Stimulated activated CD4-positive, alpha-beta T cell treated with anti-CD3 and anti-CD28 coated beads, Interleukin-12 subunit alpha, Interleukin-12 subunit beta, amount 100 ng/mL, for 24 hours (primary cell): ENCODE measurements around the gene EHMT1.

Experiments used
- DNase-seq, 2 experiments: peaks; one replicate each; pipeline ENCODE4 v3.0.0-alpha.2; 2020; ENCODE audit warnings: low read depth in 2 of 2

The EHMT1 gene

GRCh38 chr9:137784641-137785513, 166.1 kb downstream of the EHMT1 start:
- DNase-seq, result no peak

DNA sequence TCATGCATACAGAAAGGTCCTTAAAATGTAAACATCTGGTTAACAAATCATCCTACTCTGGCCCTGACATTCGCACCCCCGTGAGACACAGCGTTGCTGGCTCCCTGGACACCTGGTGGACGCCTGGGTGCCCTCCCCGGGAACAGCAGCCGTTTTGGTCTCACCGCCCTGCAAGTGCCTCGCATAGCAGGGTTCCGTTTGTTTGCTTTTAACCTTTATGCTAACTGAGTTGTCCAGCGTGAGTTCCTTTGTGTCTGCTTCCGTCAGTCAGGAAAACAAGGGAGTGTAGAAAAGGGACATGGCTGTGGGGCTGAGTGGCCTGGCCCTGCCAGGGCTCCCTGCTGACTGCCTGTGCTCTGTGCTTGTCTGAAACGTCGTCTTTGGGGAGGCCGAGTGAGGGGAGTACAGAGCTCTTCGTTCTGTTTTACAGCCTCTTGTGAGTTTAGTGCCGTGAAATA, 166.9 kb downstream of the EHMT1 start:
- no peak for DNase-seq

GRCh38 chr9:137786511-137786920, 167.7 kb downstream of the EHMT1 start:
- DNase-seq, result no peak

- no peak for DNase-seq
Observed at GRCh38 chr9:137787381-137787780, 168.6 kb downstream of the EHMT1 start.

DNA sequence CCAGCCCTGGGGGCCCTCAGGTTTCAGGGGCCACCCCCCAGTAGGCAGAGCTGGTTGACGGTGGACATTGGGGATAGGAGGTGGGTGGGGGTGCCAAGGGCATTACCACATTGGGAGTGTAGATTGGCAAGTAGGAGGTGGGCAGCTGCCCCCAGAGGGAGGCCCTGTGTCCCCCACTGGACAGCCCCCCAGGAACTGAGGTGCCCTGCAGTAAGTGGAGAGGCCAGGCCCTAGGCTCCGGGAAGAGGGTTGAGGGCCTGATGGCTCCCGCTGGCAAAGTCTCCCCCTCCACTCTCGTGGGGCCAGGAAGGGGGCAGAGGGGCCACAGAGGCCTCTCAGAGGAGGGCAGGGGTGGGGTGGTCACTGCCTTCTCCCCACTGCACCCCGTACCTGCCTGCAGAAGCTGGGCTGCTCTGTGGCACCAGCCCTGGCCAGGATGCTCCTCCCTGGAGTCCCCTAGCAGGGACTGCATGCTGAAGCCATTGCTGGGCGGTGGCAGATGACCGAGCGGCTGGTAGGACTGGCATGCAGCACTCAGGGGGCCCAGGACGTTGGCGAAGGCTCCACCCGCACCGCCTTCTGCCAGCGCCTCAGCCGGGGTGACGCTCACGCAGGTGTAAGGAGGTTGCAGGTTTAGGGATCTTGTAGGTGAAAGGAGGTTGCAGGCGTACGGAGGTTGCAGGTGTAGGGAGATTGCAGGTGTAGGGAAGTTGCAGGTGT, 169.1 kb downstream of the EHMT1 start:
- DNase-seq, result no peak

GRCh38 chr9:137788561-137789294, 169.9 kb downstream of the EHMT1 start:
- DNase-seq, result no peak

- DNase-seq, result no peak
Observed at GRCh38 chr9:137789295-137789895, 170.6 kb downstream of the EHMT1 start.

DNA sequence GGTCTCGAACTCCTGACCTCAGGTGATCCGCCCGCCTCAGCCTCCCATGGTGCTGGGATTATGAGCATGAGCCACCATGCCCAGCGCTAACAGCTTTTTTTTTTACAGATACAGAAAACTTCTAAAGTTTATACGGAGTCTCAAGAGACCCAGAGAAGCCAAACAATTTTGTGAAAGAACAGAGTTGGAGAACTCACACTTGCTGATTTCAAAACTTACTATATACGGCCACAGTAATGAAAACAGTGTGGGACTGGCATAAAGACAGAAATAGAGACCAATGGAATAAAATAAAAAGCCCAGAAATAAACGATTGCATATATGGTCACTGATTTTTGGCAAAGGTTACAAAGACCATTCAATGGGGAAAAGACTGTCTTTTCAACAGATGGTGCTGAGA, 173.1 kb downstream of the EHMT1 start:
- no peak for DNase-seq

DNA sequence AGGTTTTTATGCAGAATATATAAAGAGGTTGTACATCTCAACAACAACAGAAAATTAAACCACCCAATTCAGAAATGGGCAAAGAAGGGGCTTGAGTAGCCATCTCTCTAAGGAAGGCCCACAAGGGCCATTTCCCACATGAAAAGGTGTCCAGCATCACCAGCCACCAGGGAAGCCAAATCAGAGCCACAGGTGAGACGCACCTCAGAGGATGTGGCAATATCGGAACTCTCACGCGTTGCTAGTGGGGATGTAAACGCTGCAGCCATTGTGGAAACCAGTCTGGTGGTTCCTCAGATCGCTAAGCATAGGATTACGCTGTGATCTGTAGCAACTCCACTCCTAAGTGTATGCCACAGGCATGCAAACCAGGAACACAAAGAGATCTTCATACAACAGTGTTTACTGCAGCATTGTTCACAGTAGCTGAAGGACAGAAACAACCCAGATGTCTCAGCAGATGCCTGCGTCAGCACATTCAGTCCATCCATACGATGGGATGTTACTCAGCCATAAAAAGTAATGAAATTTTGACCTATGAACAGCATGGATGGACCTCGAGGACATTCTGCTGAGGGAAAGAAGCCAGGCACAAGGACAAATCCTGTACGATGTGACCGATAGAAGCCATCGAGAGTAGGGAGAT, 174.5 kb downstream of the EHMT1 start:
- DNase-seq, result no peak

DNA sequence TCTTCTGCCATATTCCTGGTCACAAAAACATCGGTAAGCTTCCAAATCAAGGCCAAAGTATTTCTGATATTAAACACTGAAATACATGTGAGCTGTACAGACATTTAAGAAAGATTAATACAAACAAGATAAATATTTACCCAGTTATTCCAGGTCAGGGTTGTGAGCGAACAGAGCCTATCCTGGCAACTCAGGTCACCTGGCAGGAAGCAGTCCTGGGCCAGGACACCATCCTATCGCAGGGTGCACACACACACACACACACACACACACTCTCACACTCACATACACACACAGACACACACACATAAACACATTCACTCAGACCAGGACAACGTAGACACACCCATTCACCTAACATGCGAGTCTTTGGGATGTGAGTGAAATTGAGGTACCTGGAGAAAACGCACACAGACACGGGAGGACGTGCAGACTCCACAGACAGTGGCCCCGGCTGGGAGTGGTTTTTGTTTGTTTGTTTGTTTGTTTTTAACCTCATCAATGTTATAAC, 176.4 kb downstream of the EHMT1 start:
- DNase-seq, result no peak

GRCh38 chr9:137797206-137798120, 178.7 kb downstream of the EHMT1 start:
- DNase-seq, result no peak

DNA sequence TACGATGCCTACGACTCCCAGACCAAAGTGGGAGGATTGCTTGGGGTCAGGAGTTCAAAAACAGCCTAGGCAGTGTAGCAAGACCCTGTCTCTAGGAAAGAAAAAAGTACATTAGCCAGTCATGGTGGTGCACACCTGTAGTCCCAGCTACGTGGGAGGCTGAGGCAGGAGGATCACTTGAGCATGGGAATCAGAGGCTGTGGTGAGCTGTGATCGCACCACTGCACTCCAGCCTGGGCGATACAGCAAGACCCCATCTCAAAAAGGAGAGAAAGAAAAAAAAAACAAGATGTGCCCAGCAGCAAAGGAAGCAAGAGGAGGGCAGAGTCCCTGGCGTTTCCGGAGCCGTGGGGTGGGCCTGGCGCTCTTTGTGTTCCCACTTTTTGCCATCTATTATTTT, 179.3 kb downstream of the EHMT1 start:
- no peak for DNase-seq

DNA sequence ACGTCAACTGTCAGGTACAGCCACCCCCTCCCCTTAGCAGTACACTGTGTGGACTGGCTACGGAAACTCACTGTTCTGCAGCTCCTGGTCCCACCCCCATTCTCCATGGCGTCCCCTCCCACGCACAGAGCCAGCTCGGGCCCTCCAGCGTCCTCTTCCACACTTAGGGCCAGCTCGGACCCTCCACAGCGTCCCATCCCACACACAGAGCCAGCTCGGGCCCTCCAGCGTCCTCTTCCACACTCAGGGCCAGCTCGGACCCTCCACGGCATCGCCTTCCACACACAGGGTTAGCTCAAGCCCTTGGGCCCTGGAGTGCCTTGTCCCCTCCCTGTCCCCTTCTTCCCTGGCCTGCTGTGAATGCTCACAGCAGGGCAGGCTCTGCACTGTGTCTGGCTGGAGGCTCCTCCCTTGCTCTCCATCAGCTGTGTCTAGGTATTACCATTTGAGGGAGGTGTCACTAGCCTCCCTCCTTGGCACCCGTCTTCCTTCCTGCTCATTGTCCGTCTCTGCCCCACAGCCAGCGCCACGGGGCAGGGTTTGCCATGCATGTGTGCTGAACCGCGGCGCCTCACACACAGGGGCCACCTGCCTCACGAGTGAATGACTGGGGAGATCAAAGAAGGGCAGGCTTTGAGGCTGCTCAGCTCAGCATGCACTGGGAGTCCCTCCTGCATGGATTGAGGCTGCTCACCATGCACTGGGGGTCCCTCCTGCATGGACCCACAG, 180.3 kb downstream of the EHMT1 start:
- no peak for DNase-seq

- no peak for DNase-seq
Observed at GRCh38 chr9:137799630-137799983, 180.8 kb downstream of the EHMT1 start.

DNA sequence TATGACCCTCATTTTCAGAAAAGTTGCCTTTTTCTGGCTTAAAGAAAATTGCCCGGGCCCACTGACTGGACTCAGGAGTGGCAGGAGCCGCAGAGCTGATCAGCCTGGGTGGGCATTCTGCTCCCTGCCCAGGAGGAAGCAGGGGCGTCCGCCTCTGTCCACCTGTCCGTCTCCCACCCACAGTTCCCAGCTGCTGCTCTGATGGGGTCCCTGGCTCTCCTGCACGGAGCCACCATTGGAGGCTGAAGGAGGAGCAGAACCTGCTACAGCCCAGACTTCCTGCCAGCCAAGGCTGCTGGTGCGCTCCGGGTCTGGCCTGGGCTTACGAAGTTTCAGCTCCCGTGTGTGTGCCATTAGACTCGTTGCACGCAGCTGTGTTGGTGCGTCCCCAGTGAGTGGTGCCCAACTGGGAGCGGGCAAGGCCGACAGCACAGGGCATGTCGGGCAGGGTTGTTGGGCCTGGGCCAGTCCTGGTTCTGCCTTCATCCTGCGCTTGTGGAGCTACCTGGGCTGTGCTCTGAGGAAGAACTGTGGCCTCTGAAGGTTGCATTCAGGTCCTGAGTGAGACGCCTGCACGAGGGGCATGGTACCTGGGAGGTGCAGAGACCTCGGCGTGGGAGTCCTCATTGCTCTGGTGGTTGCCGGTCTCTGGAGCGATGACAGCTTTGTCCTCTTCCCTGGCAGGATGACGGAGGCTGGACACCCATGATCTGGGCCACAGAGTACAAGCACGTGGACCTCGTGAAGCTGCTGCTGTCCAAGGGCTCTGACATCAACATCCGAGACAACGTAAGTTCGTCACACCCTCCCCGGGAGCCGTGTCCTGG, 181.6 kb downstream of the EHMT1 start:
- no peak for DNase-seq

DNA sequence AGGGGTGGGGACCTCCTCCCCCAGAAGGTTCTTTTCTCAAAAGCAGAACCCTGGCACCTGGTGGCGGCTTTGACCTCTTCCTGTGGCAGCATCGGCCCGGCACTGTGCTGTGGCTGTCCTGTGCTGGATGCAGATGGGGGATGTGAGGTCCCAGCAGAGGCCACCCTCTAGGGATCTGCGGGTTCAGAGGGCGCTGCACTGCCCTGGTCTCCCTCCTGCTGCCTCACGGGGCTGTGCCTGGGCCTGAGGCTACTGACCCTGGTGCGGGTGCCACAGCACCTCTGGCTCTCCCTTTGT, 182.2 kb downstream of the EHMT1 start:
- no peak for DNase-seq

GRCh38 chr9:137802021-137802420, 183.2 kb downstream of the EHMT1 start:
- DNase-seq, result no peak

GRCh38 chr9:137802521-137803243, 183.9 kb downstream of the EHMT1 start:
- DNase-seq, result no peak
